Adipocyte (in vitro differentiated cells): Measurements from ENCODE around the gene CFAP46.
"Not testable (repeated sequence)": the region's sequence is repeated elsewhere in the genome, so short reads cannot be mapped to it uniquely, and the experiment has no call there.

Experiments used
- DNase-seq: peaks from one replicate; pipeline ENCODE4 v3.0.0-alpha.2; 2015; ENCODE audit warnings: low read depth
- H3K27me3 ChIP-seq: replicated peaks from 2 replicates; pipeline ENCODE4 v1.7.0; 2013; ENCODE audit warnings: mild to moderate bottlenecking, low read length, moderate library complexity; ENCODE audit not compliant: control insufficient read depth, insufficient read depth
- H3K36me3 ChIP-seq: 2 replicates; pipeline ENCODE4 v1.7.0; 2013; ENCODE audit warnings: low read length, mild to moderate bottlenecking, moderate library complexity; ENCODE audit not compliant: control insufficient read depth, insufficient read depth, severe bottlenecking
- H3K4me1 ChIP-seq: 2 replicates; pipeline ENCODE4 v1.7.0; 2013; ENCODE audit warnings: mild to moderate bottlenecking, low read length, moderate library complexity; ENCODE audit not compliant: control insufficient read depth, insufficient read depth
- H3K4me3 ChIP-seq: 2 replicates; pipeline ENCODE4 v1.7.0; 2013; ENCODE audit warnings: mild to moderate bottlenecking, low read length, moderate library complexity
- H3K9ac ChIP-seq: 2 replicates; pipeline ENCODE4 v1.7.0; 2013; ENCODE audit warnings: mild to moderate bottlenecking, low read length, moderate library complexity
- H3K9me3 ChIP-seq: 2 replicates; pipeline ENCODE4 v1.7.0; 2013; ENCODE audit warnings: mild to moderate bottlenecking, low read length, moderate library complexity; ENCODE audit not compliant: control insufficient read depth

The CFAP46 gene

DNA sequence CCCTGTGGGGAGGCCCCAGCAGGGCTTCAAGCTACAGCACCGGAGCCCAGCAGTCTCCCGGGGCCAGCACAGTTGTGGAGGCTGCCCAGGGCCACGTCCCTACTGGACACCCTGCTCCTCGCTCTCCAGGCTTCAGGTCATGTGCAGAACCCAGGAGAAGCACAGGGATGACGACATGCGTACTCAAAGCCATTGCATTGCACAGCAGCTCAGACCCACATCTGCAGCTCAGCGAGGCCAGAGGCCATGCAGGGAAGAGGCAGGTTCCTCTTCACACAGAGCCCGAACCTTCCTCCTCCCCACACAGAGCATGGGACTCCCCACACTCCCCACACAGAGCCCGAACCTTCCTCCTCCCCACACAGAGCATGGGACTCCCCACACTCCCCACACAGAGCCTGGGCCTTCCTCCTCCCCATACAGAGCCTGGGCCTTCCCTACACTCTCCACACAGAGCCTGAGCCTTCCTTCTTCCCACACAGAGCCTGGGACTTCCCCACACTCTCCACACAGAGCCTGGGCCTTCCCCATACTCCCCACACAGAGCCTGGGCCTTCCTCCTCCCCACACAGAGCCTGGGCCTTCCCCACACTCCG lies 12.3 kb downstream of the CFAP46 start:
- Histone ChIP-seq H3K4me3 (no peak overlapping the region), H3K4me1 (no peaks in the 10 kb centered on the region), H3K9ac (no peak overlapping the region), H3K27me3 (peaks cover 12% of the 10 kb centered on the region), H3K36me3 (no peaks in the 10 kb centered on the region), H3K9me3 (peaks cover 4% of the 10 kb centered on the region)
- DNase-seq, result no peak

DNA sequence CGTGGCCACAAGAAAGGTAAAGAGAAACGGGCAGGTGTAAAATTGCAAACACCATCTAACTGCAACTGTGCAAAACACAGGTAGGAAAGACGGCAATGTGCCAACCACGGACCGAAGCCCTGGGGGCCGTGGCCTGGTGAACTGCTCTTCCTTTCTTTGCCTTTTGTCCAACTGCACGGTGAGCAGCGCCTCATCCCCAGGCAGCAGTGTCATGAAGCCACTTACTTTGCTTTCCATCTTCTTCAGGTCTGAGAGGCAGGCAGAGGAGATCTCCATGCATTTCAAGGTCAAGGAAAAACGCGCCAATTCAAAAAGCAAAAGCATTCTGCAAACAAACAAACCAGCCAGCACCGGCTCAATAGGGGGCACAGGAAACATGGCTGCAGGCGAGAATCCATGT lies 12.9 kb downstream of the CFAP46 start:
- no peaks in the 10 kb centered on the region for H3K4me1 ChIP-seq
- peaks cover 4% of the 10 kb centered on the region for H3K9me3 ChIP-seq
- H3K4me3 ChIP-seq, result no peak overlapping the region
- no peak for DNase-seq
- H3K27me3 ChIP-seq, result peaks cover 12% of the 10 kb centered on the region
- H3K9ac ChIP-seq, result no peak overlapping the region
- no peaks in the 10 kb centered on the region for H3K36me3 ChIP-seq

DNA sequence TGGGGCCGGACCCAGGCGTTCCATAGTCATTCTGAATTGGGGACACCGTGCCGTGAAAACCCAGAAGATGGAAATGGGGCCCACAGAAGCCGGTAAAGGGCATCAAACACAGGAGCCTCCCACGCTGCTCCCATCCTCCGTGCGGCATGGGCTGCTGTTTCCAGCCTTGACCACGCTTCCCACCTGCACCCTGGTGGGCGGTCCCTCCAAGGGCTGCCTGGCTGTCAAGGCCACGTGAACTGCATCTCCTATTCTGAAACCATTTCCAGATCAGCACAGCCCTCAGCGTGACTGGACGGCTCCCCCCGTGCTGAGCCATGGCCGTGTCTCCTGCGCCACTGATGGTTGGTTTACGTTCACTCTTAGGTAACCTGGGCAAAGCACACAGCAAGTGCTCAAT lies 14.1 kb downstream of the CFAP46 start:
- DNase-seq, result no peak
- Histone ChIP-seq H3K4me3 (no peak overlapping the region), H3K4me1 (no peaks in the 10 kb centered on the region), H3K27me3 (peaks cover 12% of the 10 kb centered on the region), H3K9ac (no peak overlapping the region), H3K9me3 (no peaks in the 10 kb centered on the region), H3K36me3 (no peaks in the 10 kb centered on the region)

GRCh38 chr10:132927824-132928223 lies 14.5 kb downstream of the CFAP46 start:
- Histone ChIP-seq H3K4me3 (no peak overlapping the region), H3K27me3 (peaks cover 12% of the 10 kb centered on the region), H3K36me3 (no peaks in the 10 kb centered on the region), H3K9ac (no peak overlapping the region), H3K4me1 (no peaks in the 10 kb centered on the region), H3K9me3 (no peaks in the 10 kb centered on the region)
- DNase-seq, result no peak

GRCh38 chr10:132926777-132927650 lies 15.4 kb downstream of the CFAP46 start:
- DNase-seq, result no peak
- Histone ChIP-seq H3K4me3 (no peak overlapping the region), H3K9me3 (no peaks in the 10 kb centered on the region), H3K4me1 (no peaks in the 10 kb centered on the region), H3K27me3 (peaks cover 12% of the 10 kb centered on the region), H3K9ac (no peak overlapping the region), H3K36me3 (no peaks in the 10 kb centered on the region)

DNA sequence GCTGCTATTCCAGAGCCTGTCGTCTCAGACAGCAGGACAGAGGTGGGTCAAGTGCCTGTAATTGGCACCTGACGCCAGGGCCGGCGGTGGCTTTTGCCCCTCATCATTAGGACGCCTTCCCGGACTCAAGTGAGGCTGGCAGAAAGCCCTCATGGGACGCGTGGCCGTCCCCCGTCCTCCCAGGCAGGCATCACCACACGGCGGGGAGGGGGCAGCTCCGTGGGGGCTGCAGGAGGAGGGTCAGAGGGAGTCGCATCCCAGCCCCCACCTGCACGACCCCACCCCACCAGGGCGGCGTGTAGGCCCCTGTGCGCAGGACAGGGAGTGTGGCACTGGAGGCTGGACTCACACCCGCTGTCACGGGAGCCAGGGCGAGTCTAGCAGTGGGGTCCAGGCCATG lies 16.3 kb downstream of the CFAP46 start:
- no peaks in the 10 kb centered on the region for H3K4me1 ChIP-seq
- H3K36me3 ChIP-seq, result no peaks in the 10 kb centered on the region
- no peak overlapping the region for H3K4me3 ChIP-seq
- H3K27me3 ChIP-seq, result peaks cover 19% of the 10 kb centered on the region
- no peak for DNase-seq
- no peak overlapping the region for H3K9ac ChIP-seq
- no peaks in the 10 kb centered on the region for H3K9me3 ChIP-seq

GRCh38 chr10:132925614-132926013 lies 16.8 kb downstream of the CFAP46 start:
- H3K36me3 ChIP-seq, result no peaks in the 10 kb centered on the region
- H3K4me1 ChIP-seq, result no peaks in the 10 kb centered on the region
- H3K9me3 ChIP-seq, result no peaks in the 10 kb centered on the region
- peaks cover 24% of the 10 kb centered on the region for H3K27me3 ChIP-seq
- no peak overlapping the region for H3K4me3 ChIP-seq
- no peak overlapping the region for H3K9ac ChIP-seq
- DNase-seq, result no peak

DNA sequence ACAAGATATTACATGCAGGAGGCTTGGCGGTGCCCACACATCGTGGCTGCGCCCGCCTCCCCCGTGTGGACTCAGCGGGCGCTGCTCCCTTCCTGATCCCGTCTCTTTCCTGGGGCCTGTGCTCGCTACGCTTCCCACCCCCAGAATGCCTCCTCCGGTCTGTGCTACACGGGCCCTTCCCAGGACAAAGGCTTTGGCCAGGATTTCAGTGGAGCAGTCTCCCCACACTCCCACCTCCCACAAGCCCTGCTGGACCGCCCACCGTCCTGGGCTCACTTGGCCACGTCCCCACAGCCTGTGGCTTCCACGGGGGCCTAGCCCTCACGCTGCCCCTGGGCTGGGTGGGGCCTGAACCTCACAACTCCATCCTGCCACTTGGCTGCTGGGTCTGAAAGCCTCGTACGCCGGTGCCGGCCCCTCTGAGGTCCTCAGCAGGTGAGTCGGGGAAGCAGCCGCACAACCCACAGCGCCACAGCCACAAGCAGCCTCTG lies 17.3 kb downstream of the CFAP46 start:
- Histone ChIP-seq H3K4me3 (no peak overlapping the region), H3K4me1 (no peaks in the 10 kb centered on the region), H3K36me3 (no peaks in the 10 kb centered on the region), H3K9ac (no peak overlapping the region), H3K9me3 (no peaks in the 10 kb centered on the region), H3K27me3 (peaks cover 24% of the 10 kb centered on the region)
- DNase-seq, result no peak

GRCh38 chr10:132924046-132924952 lies 18.1 kb downstream of the CFAP46 start:
- H3K9ac ChIP-seq, result no peak overlapping the region
- DNase-seq, result no peak
- peaks cover 24% of the 10 kb centered on the region for H3K27me3 ChIP-seq

GRCh38 chr10:132923384-132923783 lies 19.0 kb downstream of the CFAP46 start:
- H3K4me3 ChIP-seq, H3K4me1 ChIP-seq, H3K36me3 ChIP-seq, H3K9ac ChIP-seq, H3K9me3 ChIP-seq, DNase-seq: not testable (repeated sequence)
- peaks cover 24% of the 10 kb centered on the region for H3K27me3 ChIP-seq

More at GRCh38 chr10:132924046-132924952, 18.1 kb downstream of the CFAP46 start:
- H3K9me3 ChIP-seq, result no peaks in the 10 kb centered on the region
- no peak overlapping the region for H3K4me3 ChIP-seq
- H3K36me3 ChIP-seq, result no peaks in the 10 kb centered on the region
- no peaks in the 10 kb centered on the region for H3K4me1 ChIP-seq

- no peak overlapping the region for H3K4me3 ChIP-seq
- DNase-seq, result no peak
- H3K9ac ChIP-seq, result no peak overlapping the region
- H3K9me3 ChIP-seq, result no peaks in the 10 kb centered on the region
- no peaks in the 10 kb centered on the region for H3K36me3 ChIP-seq
- no peaks in the 10 kb centered on the region for H3K4me1 ChIP-seq
- H3K27me3 ChIP-seq, result peaks cover 24% of the 10 kb centered on the region
Observed at GRCh38 chr10:132922872-132923271, 19.5 kb downstream of the CFAP46 start.
